ENCODE results near the gene ACADSB. TPM values are rescaled to one million over a fixed set of nuclear protein-coding genes. Genes with fewer than 3 reads are reported as not detected.

Gene ACADSB
- total and polyA plus RNA-seq, 12 donors: 6.8 to 114 (median 94.3) TPM

- H3K27ac ChIP-seq: no peak overlapping the region
- TF ChIP-seq, protein P1, sequence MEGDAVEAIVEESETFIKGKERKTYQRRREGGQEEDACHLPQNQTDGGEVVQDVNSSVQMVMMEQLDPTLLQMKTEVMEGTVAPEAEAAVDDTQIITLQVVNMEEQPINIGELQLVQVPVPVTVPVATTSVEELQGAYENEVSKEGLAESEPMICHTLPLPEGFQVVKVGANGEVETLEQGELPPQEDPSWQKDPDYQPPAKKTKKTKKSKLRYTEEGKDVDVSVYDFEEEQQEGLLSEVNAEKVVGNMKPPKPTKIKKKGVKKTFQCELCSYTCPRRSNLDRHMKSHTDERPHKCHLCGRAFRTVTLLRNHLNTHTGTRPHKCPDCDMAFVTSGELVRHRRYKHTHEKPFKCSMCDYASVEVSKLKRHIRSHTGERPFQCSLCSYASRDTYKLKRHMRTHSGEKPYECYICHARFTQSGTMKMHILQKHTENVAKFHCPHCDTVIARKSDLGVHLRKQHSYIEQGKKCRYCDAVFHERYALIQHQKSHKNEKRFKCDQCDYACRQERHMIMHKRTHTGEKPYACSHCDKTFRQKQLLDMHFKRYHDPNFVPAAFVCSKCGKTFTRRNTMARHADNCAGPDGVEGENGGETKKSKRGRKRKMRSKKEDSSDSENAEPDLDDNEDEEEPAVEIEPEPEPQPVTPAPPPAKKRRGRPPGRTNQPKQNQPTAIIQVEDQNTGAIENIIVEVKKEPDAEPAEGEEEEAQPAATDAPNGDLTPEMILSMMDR (IDR thresholded peaks at IDR 0.05): no peak
- ATAC-seq: no peak
- no peaks in the 10 kb centered on the region for H3K9me3 ChIP-seq
- H3K27me3 ChIP-seq: no peaks in the 10 kb centered on the region
- no peak for DNase-seq
- H3K36me3 ChIP-seq: peaks cover 0 to 56% (median 24%) of the 10 kb centered on the region in 9 donors
- H3K4me1 ChIP-seq: peaks cover 0 to 23% (median 17%) of the 10 kb centered on the region in 9 donors
- intact Hi-C loops (cut with DNase I): no loop called here
- no peak overlapping the region for H3K4me3 ChIP-seq
- WGBS, 2 donors: 87 to 95% methylated on average over 3 of the region's 3 CpGs
These were observed 10.9 kb upstream of the ACADSB start for GRCh38 chr10:122997864-122998263.

GRCh38 chr10:122998360-122998917 is 10.4 kb upstream of the ACADSB start:
- H3K36me3 ChIP-seq: peaks cover 0 to 51% (median 24%) of the 10 kb centered on the region in 9 donors
- H3K4me3 ChIP-seq: no peak overlapping the region
- WGBS, 2 donors: 90 to 91% methylated on average over 6 of the region's 6 CpGs
- H3K9me3 ChIP-seq: no peaks in the 10 kb centered on the region
- H3K27ac ChIP-seq: no peak overlapping the region
- ATAC-seq (no peak), DNase-seq (no peak)
- H3K4me1 ChIP-seq: peaks cover 0 to 23% (median 17%) of the 10 kb centered on the region in 9 donors
- intact Hi-C loops (cut with DNase I): no loop called here
- no peaks in the 10 kb centered on the region for H3K27me3 ChIP-seq
- TF ChIP-seq, protein P1 (IDR thresholded peaks at IDR 0.05): no peak

DNA sequence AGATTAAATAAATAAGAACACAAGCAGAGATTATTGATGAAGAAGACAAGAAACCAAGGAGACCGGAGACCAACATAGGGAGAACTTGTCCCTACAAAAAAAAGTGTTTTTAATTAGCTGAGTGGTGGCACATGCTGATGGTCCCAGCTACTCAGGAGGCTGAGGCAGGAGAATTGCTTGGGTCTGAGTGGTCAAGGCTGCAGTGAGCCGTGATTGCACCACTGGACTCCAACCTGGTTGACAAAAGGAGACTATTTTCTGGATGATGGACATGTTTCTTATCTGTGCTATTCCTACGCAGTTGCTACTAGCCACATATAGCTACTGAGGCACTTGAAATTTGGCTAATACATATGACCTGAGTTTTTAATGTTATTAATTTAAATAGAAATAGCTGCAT is 9.9 kb upstream of the ACADSB start:
- Histone ChIP-seq H3K27me3 (no peaks in the 10 kb centered on the region), H3K9me3 (no peaks in the 10 kb centered on the region), H3K27ac (no peak overlapping the region), H3K36me3 (peaks cover 0 to 46% (median 20%) of the 10 kb centered on the region in 9 donors), H3K4me1 (peaks cover 0 to 26% (median 20%) of the 10 kb centered on the region in 9 donors), H3K4me3 (no peak overlapping the region)
- intact Hi-C loops (cut with DNase I): no loop called here
- WGBS, 2 donors: 81 to 85% methylated on average over 3 of the region's 3 CpGs
- TF ChIP-seq, protein P1 (IDR thresholded peaks at IDR 0.05): no peak
- DNase-seq (no peak), ATAC-seq (no peak)

GRCh38 chr10:122999347-122999746 is 9.5 kb upstream of the ACADSB start:
- DNase-seq (no peak), ATAC-seq (no peak)
- intact Hi-C loops (cut with DNase I): no loop called here
- Histone ChIP-seq H3K4me1 (peaks cover 0 to 30% (median 24%) of the 10 kb centered on the region in 9 donors), H3K36me3 (peaks cover 0 to 42% (median 16%) of the 10 kb centered on the region in 9 donors), H3K9me3 (no peaks in the 10 kb centered on the region), H3K27me3 (no peaks in the 10 kb centered on the region), H3K27ac (no peak overlapping the region), H3K4me3 (no peak overlapping the region)
- TF ChIP-seq, protein P1 (IDR thresholded peaks at IDR 0.05): no peak
- 68 to 69% methylated on average over 3 of the region's 3 CpGs for WGBS, 2 donors

Measured in heart right ventricle (tissue), 16 donors.